GM18511 (cell line): Measurements from ENCODE around the gene MYO3A.

Experiments used
- ATAC-seq: cut with Tn5 transposase; IDR thresholded peaks from one replicate; pipeline ENCODE4 v1.9.1; 2021; ENCODE audit warnings: mild to moderate bottlenecking, moderate library complexity; ENCODE audit not compliant: unreplicated experiment

The MYO3A gene

DNA sequence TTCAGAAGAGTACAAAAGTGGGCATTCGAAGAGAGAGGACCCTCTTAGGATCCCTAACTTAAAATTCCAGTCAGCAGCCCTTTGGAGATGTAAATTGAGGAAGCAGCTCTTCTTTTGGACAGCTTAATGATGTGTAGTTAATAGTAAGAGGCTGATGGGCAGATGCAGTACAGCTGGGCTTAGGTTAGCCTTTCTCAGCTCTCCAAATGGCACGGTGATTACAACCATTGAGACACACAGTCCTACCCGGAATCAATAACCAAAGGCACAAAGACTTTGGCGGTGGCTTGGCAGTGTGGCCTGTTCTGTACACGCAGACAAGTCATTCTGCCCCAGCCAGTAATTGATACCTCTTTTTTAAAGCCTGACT lies 309.3 kb downstream of the MYO3A start:
- no peak for ATAC-seq

GRCh38 chr10:26249681-26250080 lies 315.7 kb downstream of the MYO3A start:
- ATAC-seq = no peak

- no peak for ATAC-seq
Measured at GRCh38 chr10:26251925-26252324, 317.9 kb downstream of the MYO3A start.

DNA sequence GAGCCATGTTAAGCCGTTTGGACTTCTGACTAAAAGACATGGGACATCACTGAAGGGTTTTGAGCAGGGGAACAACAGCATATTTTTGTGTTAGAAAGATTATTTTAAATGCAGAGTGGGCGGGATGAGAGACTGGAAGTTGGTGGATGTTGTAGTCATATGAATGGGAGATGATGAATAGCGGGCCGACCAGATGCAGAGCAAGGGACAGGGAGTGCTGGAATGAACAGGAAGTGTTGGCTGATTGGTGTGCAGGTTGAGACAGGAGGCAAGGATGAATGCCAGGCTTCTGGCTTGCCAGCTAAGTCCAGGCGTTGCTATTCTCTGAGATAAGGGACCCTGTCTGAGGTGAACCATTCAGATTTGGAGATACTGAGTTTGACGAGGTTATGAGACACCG lies 320.6 kb downstream of the MYO3A start:
- no peak for ATAC-seq

DNA sequence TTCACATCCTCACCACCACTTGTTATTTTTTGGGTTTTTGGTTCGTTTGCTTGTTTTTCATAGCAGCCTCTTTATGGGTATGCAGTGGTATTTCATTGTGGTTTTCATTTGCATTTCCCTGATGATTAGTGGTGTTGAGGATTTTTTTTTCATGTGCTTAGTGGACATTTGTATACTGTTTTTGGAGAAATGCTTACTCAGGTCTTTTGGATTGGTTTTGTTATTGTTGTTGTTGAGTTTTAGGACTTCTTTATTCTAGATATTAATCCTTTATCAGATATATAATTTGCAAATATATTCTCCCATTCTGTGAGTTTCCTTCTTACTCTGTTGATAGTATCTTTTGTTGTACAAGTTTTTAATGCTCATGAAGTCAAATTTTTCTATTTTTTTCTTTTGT lies 325.3 kb downstream of the MYO3A start:
- ATAC-seq = no peak
